GM13976 (cell line): ENCODE measurements around the gene EGR4.

Source experiments
- DNase-seq: peaks from one replicate; pipeline ENCODE4 v3.0.0; 2012; ENCODE audit warnings: low spot score
- in situ Hi-C: fragments of 300-500 bp; cut with MboI; formaldehyde crosslinking; loops from one replicate; pipeline ENCODE4 v1.12.0; 2022; ENCODE audit warnings: low sequenced_read_pairs, mixed read lengths, inconsistent platforms; ENCODE audit not compliant: unreplicated experiment
- TF ChIP-seq, protein P1 (sequence below): IDR thresholded peaks from 2 replicates; pipeline ENCODE4 v1.5.1; 2012; ENCODE audit warnings: borderline replicate concordance, mild to moderate bottlenecking; ENCODE audit not compliant: insufficient read depth; ENCODE audit errors: extremely low read depth, missing control alignments, control extremely low read depth

EGR4 gene

GRCh38 chr2:73253400-73253799 is 39.9 kb downstream of the EGR4 start:
- in situ Hi-C loops: no loop called here
- no peak for DNase-seq
- TF ChIP-seq, protein P1, sequence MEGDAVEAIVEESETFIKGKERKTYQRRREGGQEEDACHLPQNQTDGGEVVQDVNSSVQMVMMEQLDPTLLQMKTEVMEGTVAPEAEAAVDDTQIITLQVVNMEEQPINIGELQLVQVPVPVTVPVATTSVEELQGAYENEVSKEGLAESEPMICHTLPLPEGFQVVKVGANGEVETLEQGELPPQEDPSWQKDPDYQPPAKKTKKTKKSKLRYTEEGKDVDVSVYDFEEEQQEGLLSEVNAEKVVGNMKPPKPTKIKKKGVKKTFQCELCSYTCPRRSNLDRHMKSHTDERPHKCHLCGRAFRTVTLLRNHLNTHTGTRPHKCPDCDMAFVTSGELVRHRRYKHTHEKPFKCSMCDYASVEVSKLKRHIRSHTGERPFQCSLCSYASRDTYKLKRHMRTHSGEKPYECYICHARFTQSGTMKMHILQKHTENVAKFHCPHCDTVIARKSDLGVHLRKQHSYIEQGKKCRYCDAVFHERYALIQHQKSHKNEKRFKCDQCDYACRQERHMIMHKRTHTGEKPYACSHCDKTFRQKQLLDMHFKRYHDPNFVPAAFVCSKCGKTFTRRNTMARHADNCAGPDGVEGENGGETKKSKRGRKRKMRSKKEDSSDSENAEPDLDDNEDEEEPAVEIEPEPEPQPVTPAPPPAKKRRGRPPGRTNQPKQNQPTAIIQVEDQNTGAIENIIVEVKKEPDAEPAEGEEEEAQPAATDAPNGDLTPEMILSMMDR: no peak

DNA sequence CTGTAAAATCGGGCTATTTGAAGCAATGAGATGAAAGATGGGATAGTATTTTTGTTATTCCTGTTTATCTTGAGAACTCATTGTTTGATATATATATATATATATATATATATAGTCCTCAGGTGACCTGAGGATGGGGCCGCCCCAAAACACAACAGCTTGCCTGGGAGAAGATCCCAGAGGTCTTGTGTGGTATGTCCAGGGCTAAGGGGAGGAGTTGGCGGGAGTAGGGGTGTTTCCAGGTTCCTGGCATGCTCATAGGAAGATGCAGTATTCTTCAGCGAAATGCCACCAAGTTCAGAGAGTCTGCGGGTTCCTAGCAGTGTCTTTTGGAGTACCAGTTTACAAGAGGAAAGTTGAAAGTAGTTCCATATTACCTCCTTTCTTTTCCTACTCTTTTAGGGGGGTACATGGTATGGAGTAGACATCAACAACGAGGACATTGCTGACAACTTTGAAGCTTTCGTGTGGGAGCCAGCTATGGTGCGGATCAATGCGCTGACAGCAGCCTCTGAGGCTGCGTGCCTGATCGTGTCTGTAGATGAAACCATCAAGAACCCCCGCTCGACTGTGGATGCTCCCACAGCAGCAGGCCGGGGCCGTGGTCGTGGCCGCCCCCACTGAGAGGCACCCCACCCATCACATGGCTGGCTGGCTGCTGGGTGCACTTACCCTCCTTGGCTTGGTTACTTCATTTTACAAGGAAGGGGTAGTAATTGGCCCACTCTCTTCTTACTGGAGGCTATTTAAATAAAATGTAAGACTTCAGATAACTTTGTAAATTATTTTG is 40.9 kb downstream of the EGR4 start:
- in situ Hi-C loops: no loop called here
- DNase-seq: no peak
- TF ChIP-seq, protein P1: no peak

GRCh38 chr2:73250872-73251846 is 42.2 kb downstream of the EGR4 start:
- TF ChIP-seq, protein P1: no peak
- in situ Hi-C loops: no loop called here
- DNase-seq: no peak

- TF ChIP-seq, protein P1: no peak
- in situ Hi-C loops: no loop called here
- no peak for DNase-seq
Measured at GRCh38 chr2:73249636-73250035, 43.7 kb downstream of the EGR4 start.

DNA sequence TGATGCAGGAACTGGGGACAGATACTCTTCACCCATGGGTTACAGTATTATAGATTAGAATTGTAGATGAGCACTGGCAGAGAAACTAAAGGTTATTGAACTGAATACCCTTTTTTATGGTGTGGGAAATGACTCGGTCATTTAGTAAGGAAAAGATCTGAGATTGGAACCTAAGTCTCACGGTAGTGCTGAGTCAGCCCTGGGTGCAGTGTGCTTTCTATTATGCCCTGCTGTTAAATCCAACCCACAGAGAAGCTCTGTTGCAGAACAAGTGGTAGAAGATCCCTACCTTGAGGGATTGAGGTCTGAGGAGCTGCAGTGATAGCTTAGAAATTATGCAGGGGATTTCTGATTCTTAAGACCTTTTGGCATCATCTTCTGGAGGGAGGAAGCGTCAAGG is 46.5 kb downstream of the EGR4 start:
- in situ Hi-C loops: no loop called here
- TF ChIP-seq, protein P1: no peak
- DNase-seq: no peak

DNA sequence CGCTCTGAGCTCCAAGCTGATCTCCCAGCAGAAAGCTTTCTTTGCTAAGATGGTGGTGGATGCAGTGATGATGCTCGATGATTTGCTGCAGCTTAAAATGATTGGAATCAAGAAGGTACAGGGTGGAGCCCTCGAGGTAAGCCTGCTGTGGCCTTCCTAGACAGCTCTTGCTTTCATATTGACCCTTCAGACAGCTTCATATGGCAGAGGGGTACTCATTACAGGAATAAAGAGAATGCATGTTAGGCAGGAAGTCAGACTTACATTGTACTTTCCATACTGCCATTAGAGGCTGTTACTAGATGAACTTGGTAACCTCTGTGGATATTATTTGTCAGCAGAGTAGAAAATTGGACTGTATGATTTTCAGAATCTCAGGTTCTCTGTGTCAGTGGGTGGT is 48.8 kb downstream of the EGR4 start:
- TF ChIP-seq, protein P1: no peak
- DNase-seq: no peak
- in situ Hi-C loops: no loop called here
